Measurements from ENCODE around the gene FANCE. TPM values are rescaled to one million over a fixed set of nuclear protein-coding genes. Genes with fewer than 3 reads are reported as not detected.

The FANCE gene
- polyA plus RNA-seq, 4 donors, result 1.6 to 10.3 (median 3.1) TPM

Other genes starting within 250 kb of the FANCE start
- 1 to 10 TPM in 1 of 4 donors, under 1 TPM in 1, not detected in 2; 0.12 to 3.0 TPM for gene SCUBE3, start 238.4 kb upstream of the FANCE start, polyA plus RNA-seq
- 10 to 100 TPM; 16.2 to 33.9 (median 24.4) TPM for gene ZNF76, start 192.6 kb upstream of the FANCE start, polyA plus RNA-seq
- gene DEF6, start 154.5 kb upstream of the FANCE start, polyA plus RNA-seq, result 10 to 100 TPM in 2 of 4 donors, 1 to 10 TPM in 2; 4.7 to 16.2 (median 12.3) TPM
- 10 to 100 TPM in 3 of 4 donors, 1 to 10 TPM in 1; 7.8 to 29.4 (median 13.8) TPM for gene PPARD, start 109.8 kb upstream of the FANCE start, polyA plus RNA-seq
- gene RPL10A, start 16.1 kb downstream of the FANCE start, polyA plus RNA-seq, result 1,000 to 10,000 TPM in 3 of 4 donors, 100 to 1,000 TPM in 1; 724 to 2,603 (median 2,051) TPM
- gene TEAD3, start 44.7 kb downstream of the FANCE start, polyA plus RNA-seq, result 10 to 100 TPM; 13.4 to 35.6 (median 19.0) TPM
- under 1 TPM in 1 of 4 donors, not detected in 3; 0.72 TPM for gene TULP1, start 60.6 kb downstream of the FANCE start, polyA plus RNA-seq
- 100 to 1,000 TPM in 2 of 4 donors, 10 to 100 TPM in 1, 1 to 10 TPM in 1; 8.7 to 150 (median 88.9) TPM for gene FKBP5, start 236.6 kb downstream of the FANCE start, polyA plus RNA-seq